Activated CD8-positive, alpha-beta memory T cell treated with anti-CD3 and anti-CD28 coated beads, Interleukin-2, amount 50 U/mL, for 4 hours (primary cell): ENCODE measurements around the gene CYP4B1.

Source experiments
- DNase-seq: peaks from one replicate; pipeline ENCODE4 v3.0.0-alpha.2; 2020

CYP4B1 gene

DNA sequence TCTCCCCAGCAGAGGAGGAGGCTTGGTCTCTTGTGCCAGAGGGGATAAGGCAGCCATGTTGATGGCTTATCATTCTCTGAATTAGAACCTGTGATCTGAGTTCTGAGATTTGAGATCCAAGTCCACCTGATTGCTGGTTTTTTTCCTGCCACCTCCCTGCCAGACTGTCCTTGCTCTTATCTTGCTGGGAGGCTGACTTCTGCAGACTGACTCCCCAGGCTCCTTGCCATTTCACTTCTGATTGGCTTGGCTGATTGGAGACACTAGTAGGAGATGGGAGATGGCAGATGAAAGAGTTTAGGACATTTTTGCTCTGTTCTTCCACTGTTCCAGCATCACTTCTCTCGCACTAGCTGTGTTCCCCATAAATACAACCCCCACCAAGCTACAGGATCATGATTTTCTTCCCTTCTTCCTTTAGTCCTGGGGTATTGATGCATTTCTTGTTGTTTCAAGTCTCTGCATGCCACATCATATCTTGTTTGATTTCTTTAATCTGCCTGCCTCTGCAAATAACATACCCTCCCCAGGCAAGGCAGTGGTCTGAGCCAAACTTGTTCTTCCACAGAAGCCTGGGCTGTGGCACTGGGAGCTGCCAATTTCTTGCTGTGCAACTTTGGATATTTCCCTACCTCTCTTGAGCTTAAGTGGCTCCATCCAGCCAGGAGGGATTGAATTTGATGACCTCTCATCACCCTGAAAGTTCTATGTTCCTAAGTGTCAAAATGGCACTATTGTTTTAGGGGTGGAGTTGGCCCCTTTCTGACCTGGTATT, 963 bp upstream of the CYP4B1 start:
- no peak for DNase-seq

DNA sequence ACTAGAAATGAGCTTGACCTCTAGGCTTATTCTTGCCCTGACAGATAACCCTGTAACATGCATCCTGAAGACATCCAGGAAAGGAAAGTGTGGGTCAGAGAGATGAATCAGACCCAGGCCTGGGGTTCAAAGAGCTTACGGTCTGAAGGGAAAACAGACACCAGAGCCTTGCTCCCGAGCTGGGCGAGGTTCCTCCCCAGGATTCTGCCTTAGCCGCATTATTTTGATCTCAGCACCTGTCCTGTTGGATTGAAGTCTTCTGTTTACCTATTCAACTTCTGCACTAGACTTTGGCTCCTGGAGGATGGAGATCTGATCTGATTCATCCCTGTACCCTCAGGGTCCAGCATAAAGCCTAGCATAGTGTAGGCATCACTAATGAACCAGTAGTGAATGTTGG, 1.9 kb downstream of the CYP4B1 start:
- no peak for DNase-seq

DNA sequence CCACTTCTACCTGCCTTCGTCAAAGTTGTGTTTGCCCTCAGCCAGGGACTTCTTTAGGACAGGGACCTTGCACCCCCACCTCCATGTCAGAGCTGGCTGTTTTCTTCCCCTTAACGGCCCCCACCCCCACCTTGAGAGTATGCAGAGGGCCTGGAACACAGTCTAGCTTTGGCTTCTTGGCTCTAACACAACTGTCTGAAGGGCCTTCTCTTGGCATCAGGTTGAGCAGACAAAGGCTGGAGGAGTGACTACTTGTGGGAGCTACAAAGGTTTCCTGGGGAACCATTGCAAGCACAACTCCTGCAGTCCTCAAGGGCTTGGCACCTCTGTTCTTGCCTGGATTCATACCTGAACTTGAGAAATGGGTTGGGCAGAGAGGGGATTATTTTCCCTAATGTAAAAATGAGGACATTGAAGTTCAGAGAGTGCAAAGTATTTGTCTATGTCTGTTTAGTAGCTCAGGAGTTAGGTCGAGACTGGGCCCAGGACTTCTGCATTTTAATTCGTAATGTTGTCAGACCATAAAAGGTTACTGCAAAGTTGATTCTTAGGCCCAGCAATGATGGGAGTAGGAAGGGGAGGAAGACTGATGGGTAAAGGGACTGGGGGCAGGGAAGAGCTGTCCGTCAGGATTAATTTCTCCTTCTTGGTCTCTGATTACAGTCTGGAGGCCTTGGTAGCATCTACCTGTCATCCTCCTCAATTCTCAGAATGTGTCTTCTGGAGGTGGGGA, 2.6 kb downstream of the CYP4B1 start:
- DNase-seq: no peak

DNA sequence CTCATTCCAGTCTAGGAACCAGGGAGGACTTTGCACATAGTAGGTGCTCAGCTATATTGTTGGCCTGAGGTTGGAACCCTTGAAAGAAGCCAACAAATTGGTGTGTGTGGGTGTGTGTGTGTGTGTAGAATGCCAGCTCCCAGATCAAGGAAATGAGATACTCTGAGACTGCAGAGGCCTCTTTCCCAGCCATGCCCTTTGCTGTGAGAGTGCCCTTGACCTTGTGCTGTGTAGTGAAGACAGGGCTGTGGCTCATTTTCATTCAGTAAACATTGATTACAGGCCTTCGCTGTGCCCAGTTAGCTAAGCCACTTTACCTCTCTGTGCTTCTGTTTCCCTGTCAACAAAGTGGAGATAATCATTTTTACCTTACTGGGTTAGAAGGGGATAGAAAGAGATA, 3.2 kb downstream of the CYP4B1 start:
- no peak for DNase-seq

DNA sequence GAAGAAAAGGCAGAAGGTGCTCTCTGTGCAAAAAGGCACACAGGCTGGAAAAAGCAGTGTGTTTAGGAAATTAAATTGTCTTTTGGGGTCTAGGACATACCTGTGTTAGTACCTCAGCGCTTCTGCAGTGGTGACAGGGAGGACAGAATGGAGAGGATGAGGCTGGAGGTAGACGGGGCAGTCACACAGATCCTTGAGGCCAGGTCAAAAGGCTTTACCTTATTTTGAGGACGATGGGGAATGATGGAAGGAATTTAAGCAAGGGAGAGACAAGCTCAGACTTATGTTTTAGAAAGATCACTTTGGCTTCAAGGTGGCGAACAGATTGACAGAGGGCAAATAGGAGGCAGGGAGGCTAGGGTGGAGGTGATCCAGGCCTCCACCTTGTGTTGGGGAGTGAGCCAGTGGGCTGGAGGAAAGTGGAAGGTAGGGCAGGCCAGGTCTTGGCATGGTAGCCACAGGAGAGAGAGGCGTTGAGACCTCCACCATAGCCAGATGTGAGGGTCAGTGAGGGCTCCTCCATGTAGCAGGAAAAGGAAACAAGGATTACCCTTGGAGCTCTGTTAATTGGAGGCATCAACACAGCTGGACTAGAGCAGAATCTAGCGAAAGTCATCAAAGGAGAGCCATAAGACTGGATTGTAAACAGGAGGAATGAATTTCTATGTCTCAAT, 4.2 kb downstream of the CYP4B1 start:
- no peak for DNase-seq

DNA sequence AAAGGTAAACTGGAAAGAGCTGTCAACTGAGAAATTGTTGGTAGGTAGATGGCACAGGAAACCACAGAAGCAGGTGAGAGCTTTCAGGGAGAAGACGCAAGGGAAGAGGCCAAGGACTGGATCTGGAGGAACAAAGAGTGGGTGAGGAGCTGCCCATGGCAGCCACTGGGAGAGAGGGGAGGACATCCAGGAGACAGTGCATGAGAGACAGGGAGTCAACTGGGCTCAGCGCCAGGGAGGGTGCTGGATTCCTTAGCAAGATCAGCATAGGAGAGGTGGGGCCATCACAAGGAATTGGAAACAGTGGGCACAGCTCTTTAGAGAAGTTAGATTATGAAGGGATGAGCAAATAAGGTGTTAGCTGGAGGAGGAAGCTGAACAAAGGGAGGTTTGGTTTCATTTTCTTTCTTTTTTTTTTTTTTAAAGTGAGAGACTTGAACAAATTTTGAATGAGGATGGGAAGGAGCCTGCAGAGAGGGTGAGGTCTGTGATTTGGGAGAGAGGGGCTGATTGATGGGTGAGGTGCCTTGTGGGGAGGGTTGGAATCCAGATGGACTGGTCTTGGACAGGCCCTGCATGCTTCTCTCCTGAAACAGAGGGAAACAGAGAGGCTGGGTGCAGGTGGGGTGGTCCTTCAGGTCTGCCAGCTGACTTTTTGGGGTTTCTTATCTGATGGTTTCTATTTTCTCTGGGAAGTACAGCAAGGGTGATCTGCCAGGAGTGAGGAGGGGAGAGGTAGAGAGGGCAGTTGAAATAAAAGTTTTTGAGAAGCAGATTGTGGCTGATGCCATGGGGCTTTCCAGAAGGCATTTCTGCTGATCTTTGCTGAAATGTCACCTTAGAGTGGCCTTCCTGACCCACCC, 5.4 kb downstream of the CYP4B1 start:
- DNase-seq: no peak

DNA sequence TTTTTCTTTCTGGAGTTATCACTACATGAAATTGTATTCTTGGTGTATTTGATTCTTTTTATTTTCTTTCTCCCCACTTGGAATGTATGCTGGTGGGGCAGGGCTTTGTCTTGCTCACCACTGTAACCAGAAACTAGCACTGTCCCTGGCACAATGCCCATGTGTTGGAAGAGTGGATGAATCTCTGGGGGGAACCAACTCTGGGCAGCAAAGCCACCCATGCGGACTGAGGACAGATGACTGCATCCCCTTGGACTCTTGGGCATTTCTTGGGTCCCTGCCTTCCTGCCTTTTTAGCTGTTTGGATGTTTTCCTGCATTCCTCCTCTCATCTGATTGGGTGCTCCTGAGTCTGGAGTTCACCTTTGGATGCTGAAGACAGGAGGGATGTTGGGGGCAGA, 6.1 kb downstream of the CYP4B1 start:
- DNase-seq: no peak

DNA sequence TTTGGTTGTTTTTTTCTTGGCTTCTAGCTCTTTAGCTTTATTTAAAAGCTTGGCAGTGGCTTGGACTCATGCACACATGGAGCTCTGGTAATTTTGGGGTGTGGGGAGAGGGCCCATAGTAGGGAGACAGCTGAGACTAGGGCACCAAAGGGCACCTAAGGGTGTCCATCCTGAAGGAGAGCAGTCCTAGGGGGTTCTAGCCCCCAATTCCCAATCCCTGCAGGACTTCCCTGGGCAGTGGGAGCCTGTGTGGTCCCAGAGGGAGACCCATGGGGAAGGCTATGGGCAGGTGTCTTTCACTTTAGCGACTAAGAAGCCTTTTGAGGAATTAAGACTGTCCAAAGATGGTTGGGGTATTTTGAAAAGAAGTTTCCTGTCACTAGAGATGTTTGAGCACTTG, 6.9 kb downstream of the CYP4B1 start:
- no peak for DNase-seq

DNA sequence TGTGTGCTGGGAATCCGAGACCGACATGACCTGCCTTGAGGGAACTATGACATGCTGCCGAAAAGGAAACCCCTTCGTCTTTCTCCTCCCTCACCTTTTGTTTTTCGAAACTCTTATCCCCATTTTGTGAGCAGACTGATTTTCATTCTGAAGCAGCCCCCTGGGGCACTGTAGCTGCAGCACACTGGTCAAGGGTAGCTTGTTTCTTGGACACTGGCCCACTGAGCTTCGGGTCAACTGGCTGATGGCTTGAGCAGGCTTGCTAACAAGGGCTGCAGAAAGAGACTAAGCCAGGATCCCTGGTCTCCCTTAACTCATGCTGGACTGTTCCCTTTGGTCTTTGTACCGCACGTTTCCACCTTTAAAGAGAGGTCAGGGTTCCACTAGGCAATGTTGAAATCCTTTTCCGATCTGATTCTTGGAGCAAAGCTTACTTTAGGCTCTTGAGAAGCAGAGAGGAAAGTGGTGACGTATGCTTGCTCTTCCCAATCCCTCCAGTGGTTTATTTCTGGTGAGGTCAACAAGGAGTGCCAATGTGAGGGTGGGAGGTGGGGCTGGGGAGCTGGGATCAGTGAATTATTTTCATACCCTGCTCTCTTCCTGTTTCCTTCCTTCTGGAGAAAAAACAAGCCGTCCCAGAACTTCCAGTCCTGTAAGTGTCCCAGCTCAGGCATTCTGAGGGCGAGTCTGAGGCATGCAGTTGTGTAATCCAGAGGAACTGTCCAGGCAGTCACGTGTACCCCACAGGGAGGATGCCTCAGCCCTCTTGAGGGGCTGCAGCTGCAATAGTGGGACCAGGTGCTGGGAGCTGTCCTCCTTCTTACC, 7.6 kb downstream of the CYP4B1 start:
- DNase-seq: no peak

DNA sequence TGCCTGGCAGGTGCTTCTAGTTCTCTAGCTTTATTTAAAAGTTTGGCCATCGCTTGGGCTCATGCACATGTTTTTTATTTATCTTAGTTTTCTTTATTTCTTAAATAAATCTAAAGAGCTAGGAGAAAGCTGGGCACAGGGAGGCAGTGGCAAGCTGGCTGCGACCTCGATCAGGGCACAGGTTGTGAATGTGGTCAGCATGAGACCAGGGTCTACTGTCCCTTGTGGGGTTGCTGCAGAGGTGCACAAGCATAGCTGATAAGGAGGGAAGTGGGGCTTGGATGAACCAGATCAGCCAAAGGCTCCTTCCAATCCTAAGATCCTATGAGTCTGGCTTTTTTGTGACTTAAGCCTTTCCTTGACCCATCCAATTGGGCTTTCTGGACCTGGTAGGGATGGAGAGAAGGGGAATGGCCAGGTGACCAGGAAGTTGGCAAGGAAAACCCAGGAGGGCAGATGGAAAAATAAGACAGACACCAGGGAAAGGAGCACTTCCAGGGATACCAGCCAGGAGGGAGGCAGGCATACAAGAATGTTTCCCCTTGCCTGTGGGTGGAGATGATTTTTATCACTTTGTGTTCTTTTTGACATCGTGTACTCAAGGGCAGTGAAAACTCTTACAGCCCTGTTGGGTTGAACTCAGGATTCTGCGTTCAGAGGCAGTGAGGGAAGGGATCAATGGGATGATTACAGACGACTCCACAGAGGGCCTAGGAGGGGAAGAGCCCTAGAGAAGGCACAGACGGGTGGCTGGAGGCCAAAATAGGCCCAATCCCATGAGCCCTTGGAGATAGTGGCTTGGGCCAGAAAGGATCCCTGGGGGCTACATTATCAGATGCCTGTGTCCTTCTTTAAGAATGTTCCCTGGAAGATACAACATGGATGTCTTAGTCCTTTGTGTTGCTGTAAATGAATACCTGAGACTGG, 8.5 kb downstream of the CYP4B1 start:
- no peak for DNase-seq

DNA sequence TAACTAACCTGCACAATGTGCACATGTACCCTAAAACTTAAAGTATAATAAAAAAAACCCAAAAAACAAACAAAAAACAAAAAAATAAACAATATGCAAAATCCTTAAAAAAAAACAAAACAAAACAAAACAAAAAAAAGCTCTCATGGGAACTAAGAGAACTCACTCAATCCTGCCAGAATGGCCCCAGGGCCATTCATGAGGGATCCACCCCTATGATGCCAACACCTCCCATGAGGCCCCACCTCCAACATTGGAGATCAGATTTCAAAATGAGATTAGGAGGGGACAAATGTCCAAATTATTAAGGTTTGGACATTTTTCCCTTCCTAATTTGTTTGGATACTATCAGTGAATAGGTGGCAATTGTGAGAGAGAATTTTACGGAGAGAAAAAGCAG, 10.2 kb downstream of the CYP4B1 start:
- no peak for DNase-seq

DNA sequence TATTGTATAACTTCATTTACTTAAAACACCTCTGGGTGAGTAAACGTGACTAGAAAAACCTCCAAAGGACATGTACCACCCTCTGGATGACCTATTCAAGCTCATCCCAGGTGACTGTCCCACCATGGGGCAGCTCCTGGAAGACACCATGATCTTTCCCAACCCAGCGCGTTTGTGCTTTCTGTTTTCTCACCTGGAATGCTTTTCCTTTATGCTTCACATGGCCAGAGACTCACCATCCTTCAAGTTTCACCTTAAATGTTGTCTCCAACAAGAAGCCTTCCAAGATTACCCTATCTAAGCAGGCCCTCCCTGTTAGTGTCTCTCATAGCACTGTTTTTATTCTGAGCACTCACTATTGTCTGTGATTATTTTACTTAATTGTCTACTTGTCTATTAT, 11.1 kb downstream of the CYP4B1 start:
- no peak for DNase-seq

DNA sequence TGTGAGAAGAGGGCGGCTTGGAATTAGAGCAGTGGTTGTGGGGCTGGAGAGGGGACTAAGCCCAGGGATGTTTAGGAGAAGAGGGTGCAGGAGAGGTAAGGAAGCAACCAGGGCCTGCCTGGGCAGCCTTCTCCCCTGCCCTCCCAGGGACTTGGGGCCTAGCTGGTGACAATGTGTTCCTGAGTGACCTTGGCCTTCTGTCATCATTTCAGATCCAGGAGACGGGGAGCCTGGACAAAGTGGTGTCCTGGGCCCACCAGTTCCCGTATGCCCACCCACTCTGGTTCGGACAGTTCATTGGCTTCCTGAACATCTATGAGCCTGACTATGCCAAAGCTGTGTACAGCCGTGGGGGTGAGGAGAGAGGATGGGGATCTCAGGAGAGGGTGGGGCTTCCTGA, 11.8 kb downstream of the CYP4B1 start:
- DNase-seq: no peak

DNA sequence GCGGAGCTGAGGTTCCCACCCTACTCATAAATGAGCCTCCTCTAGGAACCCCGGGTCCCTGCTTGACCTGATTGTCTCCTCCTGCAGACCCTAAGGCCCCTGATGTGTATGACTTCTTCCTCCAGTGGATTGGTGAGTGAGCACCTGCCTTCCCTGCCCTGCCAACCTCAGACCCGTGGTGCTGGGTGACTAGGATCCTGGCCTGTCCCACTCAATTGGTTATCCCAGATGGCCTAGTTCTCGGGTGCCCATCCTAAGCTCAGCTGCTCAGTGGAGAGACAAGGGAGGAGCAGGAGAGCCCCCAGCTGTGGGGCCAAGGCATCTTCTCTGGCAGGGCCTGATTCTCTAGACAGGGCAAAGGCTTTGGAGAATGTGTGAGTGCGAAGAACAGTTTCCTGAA, 12.2 kb downstream of the CYP4B1 start:
- no peak for DNase-seq

DNA sequence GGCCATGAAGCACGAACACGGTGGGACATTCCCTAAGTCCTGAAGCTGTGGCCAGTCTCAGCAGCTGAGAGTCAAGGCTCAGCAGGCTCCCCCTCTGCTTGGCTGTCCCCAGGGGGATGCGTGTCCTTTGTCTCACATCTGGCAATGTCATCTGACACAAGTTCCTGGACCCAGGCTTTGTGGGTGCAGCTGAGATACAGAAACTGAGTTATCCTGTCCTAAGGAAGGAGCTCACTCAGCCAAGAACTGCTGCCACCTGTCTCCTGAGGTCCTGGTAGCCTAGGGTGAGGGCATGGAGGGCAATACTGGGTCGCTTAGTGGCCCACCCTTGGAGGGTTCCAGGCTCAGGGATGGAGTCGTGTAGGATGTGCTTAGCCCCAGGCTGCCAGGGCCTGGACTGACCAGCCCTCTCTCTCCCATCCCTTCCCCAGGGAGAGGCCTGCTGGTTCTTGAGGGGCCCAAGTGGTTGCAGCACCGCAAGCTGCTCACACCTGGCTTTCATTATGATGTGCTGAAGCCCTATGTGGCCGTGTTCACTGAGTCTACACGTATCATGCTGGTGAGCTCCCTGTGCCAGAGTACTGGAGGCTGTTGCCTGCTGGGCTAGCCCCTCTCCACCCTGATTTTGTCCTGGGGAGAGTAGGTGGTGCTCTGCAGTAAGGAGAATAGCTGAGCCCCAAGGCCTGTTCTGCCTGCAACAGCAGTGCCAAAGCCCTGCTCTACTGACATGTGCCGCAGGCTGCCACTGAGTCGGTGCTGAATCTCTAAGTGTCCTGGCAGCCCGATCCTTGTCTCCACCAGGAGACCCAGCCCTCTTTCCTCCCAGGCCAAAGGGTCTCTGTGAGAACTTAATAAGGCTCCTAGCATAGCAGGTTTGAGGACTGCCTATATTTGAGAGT, 13.5 kb downstream of the CYP4B1 start:
- DNase-seq: no peak

DNA sequence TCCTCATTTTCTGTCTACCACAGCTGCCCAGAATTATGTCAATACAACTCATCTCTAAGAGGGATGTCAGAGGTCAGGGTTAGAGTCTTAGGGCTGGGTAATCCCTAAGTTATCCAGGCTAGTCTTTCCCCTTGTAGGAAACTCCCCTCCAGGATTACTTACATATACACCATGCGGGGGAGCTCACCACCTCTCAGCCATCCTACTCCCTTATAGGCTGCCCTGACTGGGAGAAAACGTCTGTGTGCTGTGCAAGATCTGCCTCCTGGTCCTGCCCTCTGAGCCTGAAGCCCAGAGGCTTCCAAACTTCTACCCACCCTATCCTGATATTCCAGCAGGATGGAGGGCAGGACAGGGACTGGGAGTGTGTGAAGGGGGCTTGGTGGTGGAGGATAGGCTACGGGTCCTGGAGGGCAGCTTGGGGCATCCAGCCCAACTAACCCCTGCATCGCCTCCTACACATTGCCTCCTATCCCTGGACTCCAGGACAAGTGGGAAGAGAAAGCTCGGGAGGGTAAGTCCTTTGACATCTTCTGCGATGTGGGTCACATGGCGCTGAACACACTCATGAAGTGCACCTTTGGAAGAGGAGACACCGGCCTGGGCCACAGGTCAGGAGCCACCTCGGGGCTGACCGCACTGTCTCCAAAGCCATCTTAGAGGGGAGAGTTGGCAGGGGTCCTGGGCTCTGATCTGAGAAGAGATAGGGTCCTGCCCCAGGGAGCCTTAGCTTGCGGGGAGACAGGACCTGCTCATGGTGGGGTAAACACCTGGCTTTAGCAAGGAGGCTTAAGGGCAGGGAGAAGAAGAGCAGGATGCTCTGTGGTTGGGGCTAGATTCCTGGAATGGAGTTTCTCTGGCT, 14.4 kb downstream of the CYP4B1 start:
- DNase-seq: no peak

DNA sequence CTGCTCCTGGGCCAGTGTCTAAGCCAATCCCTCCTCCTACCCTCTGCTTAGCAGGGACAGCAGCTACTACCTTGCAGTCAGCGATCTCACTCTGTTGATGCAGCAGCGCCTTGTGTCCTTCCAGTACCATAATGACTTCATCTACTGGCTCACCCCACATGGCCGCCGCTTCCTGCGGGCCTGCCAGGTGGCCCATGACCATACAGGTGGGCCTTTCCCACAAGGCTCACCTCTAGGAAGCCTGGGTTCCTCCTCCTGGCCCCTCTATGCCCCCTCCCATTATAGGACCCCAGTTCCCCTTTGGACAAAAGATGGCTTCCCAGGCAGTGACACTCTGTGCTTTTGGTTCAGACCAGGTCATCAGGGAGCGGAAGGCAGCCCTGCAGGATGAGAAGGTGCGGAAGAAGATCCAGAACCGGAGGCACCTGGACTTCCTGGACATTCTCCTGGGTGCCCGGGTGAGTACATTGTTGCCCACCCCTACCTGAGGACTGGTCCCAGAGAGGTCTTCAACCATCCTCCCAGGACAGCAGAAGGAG, 15.1 kb downstream of the CYP4B1 start:
- DNase-seq: no peak

DNA sequence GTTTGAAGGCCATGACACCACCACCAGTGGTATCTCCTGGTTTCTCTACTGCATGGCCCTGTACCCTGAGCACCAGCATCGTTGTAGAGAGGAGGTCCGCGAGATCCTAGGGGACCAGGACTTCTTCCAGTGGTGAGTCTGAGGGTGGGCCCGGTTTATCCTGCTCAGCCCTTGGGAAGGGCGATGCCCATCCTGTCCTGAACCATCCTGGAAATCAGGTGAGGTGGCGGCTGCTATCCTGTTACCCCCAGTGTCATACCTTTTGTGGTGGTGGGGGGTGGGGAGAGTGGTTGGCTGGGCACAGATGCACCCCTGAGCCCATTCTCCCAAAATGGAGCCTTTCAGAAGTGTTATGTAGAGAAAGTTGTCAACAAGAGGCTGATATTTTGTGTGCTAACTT, 16.3 kb downstream of the CYP4B1 start:
- DNase-seq: no peak

DNA sequence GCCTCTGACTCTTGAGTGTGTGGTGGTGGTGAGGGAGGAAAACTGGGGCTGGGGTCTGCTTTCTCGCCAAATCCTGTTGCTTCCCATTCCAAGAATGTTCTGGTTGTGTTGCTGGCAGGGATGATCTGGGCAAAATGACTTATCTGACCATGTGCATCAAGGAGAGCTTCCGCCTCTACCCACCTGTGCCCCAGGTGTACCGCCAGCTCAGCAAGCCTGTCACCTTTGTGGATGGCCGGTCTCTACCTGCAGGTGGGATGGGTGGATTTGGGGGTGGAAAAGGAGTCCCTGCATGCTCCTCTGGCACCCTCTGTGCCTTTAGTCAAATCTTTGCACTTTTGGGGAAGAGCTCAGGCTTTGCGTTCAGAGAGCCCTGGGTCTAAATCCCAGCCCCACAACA, 18.1 kb downstream of the CYP4B1 start:
- DNase-seq: no peak
